Muscle of back (tissue), 13 donors: ENCODE results near the gene EGFR. TPM values are rescaled to one million over a fixed set of nuclear protein-coding genes. Genes with fewer than 3 reads are reported as not detected.

Experiments
- DNase-seq, 3 donors: peaks; one replicate each; pipeline versions ENCODE4 v3.0.0 to v3.0.0-alpha.2; 2013
- long read RNA-seq, 9 donors: transcript quantifications; one replicate each; lab custom pipeline, GENCODE V29; 2026
- polyA plus RNA-seq, 10 donors: library from polyadenylated mRNA; unstranded; fragments of 120-200 nt; gene quantifications; one replicate each; pipeline ENCODE4 v1.2.1, GENCODE V29; 2013; ENCODE audit not compliant: insufficient read length in 10 of 10

Gene EGFR
- polyA plus RNA-seq, result 10 to 100 TPM; 21.9 to 37.2 (median 25.8) TPM
- long read RNA-seq, donor 1, full-length matches to known transcripts, result 3 of 3 reads
- long read RNA-seq, donor 1, partial matches to known transcripts, result 0 of 3 reads
- long read RNA-seq, donor 1, other reads (novel, unspliced or antisense), result 0 of 3 reads
- long read RNA-seq, donor 2, full-length matches to known transcripts, result 2 of 10 reads
- long read RNA-seq, donor 2, partial matches to known transcripts, result 8 of 10 reads
- long read RNA-seq, donor 2, other reads (novel, unspliced or antisense), result 0 of 10 reads
- long read RNA-seq, donor 3, result 0 reads
- long read RNA-seq, donor 4, full-length matches to known transcripts, result 2 of 2 reads
- long read RNA-seq, donor 4, partial matches to known transcripts, result 0 of 2 reads
- long read RNA-seq, donor 4, other reads (novel, unspliced or antisense), result 0 of 2 reads
- long read RNA-seq, donor 5, full-length matches to known transcripts, result 4 of 4 reads
- long read RNA-seq, donor 5, partial matches to known transcripts, result 0 of 4 reads
- long read RNA-seq, donor 5, other reads (novel, unspliced or antisense), result 0 of 4 reads
- long read RNA-seq, donor 6, full-length matches to known transcripts, result 1 of 1 reads
- long read RNA-seq, donor 6, partial matches to known transcripts, result 0 of 1 reads
- long read RNA-seq, donor 6, other reads (novel, unspliced or antisense), result 0 of 1 reads
- long read RNA-seq, donor 7, full-length matches to known transcripts, result 1 of 1 reads
- long read RNA-seq, donor 7, partial matches to known transcripts, result 0 of 1 reads
- long read RNA-seq, donor 7, other reads (novel, unspliced or antisense), result 0 of 1 reads
- long read RNA-seq, donor 8, partial matches to known transcripts, result 0 of 1 reads
- long read RNA-seq, donor 8, other reads (novel, unspliced or antisense), result 0 of 1 reads
- long read RNA-seq, donor 9, full-length matches to known transcripts, result 1 of 1 reads
- long read RNA-seq, donor 9, partial matches to known transcripts, result 0 of 1 reads
- long read RNA-seq, donor 9, other reads (novel, unspliced or antisense), result 0 of 1 reads

DNA sequence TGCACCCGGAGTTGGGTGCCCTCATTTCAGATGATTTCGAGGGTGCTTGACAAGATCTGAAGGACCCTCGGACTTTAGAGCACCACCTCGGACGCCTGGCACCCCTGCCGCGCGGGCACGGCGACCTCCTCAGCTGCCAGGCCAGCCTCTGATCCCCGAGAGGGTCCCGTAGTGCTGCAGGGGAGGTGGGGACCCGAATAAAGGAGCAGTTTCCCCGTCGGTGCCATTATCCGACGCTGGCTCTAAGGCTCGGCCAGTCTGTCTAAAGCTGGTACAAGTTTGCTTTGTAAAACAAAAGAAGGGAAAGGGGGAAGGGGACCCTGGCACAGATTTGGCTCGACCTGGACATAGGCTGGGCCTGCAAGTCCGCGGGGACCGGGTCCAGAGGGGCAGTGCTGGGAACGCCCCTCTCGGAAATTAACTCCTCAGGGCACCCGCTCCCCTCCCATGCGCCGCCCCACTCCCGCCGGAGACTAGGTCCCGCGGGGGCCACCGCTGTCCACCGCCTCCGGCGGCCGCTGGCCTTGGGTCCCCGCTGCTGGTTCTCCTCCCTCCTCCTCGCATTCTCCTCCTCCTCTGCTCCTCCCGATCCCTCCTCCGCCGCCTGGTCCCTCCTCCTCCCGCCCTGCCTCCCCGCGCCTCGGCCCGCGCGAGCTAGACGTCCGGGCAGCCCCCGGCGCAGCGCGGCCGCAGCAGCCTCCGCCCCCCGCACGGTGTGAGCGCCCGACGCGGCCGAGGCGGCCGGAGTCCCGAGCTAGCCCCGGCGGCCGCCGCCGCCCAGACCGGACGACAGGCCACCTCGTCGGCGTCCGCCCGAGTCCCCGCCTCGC lies at the start of gene EGFR:
TSS of gene EGFR (plus strand) at position 657 of the 830 bp plus-strand sequence. CDS start 261 bp downstream, outside the sequence.
- DNase-seq, result peak; percentile 71 to 94 (median 87)

GRCh38 chr7:54969208-54969967 lies 49.4 kb upstream of the EGFR start:
- no peak for DNase-seq

GRCh38 chr7:54972733-54973294 lies 46.0 kb upstream of the EGFR start:
- no peak for DNase-seq

DNA sequence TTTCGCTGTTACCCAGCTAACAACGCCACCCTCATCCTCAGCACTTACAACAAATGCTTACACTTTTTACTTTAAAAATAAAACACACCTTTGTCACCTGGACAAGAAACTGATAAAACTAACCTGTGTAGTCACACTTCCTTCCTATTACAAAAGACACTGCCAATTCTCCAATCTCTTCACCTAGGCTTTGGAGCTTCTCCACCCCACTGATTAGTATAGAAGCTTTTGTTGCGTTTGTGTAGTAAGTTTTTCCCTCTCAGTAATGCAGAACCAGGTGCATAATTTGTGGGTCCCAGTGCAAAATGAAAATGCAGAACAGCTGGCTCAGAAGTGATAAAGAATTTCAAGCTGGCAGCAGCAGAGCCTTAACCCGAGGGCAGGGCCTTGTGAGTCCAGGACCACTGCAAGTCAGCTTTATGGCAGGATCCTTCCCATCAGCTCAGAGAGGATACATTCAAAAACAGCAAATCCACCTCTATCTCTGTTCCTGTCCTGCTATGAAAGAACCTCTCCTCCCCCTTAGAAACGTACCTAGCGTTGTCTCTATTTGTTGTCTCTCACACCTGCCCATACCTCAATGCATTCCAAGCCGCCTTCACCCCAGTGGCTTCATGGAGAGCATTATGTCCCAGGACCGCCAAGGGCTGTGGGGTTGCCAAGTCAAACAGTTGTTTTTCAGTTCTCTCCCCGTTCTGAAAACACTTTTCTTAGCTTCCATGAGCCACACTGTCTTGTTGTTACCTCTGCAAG lies 40.3 kb upstream of the EGFR start:
- DNase-seq, result no peak

GRCh38 chr7:54980521-54980920 lies 38.3 kb upstream of the EGFR start:
- DNase-seq, result no peak

GRCh38 chr7:54981913-54982312 lies 36.9 kb upstream of the EGFR start:
- DNase-seq, result no peak

DNA sequence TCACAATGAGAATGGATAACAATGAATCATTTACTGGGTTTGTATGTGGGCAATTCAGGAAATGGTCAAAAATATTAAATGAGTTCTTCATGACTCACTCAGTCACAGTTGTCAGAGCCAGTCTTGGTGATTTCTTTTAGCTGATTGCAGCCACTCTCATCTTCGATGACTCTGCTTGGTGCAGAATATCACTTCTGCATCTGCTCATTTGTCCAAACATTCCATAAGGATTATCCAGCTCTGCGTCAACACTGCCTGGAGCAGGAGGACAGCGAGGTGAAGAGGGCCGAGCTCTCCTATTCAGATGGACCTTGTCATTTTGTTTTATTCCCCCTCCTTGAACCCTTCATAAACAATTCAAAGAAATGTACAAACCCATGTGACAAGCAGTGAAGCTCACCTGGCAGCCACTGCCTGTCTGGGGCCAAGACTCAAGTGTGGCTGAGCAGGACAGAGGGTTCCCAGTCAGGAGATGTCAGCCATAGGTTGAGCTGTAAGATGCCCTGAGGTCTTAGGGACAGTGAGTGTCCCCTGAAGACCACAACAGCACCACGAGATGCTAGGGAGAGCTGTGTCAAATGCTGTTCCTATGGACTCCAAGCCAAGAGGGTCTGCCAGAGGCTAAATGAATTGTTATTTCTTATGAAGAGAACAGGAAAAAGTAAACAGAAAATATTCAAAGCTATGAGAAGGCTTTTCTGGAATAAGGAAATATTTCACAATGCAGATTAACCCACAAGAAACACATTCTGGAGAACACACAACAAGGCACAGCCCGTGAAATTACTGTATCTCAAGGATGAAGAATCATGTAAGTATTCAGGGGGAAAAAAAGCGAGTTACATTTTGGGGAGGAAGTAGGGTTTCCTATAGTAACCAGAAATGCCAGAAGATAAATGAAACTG lies 33.1 kb upstream of the EGFR start:
- DNase-seq, result peak in 1 of 3 donors; percentile 72

DNA sequence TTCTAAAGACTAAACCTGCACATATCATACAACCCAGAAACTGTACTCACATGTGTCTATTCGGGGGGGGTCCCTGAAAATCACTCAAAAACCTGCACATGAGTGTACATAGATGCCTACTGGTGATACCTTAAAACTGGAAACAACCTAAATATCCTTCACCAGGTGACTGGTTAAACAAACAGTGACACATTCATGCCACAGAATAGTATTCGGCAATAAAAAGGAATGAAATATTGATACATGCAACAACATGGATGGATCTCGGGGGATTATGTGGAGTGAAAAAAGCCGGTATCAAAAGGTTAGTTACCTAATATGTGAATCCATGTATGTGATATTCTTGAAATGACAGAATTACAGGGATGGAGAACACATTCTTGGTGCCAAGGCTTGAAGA lies 32.1 kb upstream of the EGFR start:
- no peak for DNase-seq

DNA sequence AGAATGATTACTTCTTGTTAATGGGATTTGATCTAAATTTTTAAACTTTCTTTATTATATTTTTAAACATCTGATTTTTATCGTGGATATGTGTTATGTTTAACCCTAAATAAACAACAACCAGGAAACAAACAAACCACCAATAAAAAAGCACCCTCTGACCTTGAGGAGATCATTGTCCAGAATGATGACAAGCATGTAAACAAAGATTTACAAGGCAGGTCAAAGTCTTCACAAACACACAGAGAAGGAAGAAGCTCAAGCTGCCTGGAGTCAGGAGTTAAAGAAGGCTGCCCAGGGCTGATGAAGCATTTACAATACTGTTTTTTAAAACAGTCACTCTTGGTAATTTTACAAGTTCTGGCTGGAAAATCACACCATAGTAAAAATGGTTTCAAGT lies 31.0 kb upstream of the EGFR start:
- DNase-seq, result no peak

GRCh38 chr7:54988516-54988915 lies 30.3 kb upstream of the EGFR start:
- no peak for DNase-seq

GRCh38 chr7:54989453-54990225 lies 29.2 kb upstream of the EGFR start:
- no peak for DNase-seq

GRCh38 chr7:54991341-54991740 lies 27.5 kb upstream of the EGFR start:
- no peak for DNase-seq

GRCh38 chr7:54992871-54993475 lies 25.8 kb upstream of the EGFR start:
- no peak for DNase-seq

DNA sequence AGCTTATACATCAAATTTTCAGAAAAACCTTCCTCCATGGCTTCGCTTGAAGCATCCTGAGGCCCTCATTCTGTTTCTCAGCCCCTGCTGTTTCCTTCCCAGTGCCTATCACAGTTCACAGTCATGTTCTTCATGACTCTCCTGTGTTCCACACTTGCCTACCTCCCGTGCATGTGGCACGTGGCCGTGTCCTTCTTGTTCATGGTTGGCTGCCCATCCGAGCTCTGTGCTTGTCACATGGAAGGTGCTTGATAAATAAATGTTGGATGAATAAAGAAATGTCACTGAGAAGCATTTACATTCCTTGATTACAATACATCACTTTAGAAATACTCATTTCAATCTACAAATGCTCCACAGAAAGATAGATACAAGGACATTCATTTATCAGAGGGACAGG lies 23.7 kb upstream of the EGFR start:
- no peak for DNase-seq

DNA sequence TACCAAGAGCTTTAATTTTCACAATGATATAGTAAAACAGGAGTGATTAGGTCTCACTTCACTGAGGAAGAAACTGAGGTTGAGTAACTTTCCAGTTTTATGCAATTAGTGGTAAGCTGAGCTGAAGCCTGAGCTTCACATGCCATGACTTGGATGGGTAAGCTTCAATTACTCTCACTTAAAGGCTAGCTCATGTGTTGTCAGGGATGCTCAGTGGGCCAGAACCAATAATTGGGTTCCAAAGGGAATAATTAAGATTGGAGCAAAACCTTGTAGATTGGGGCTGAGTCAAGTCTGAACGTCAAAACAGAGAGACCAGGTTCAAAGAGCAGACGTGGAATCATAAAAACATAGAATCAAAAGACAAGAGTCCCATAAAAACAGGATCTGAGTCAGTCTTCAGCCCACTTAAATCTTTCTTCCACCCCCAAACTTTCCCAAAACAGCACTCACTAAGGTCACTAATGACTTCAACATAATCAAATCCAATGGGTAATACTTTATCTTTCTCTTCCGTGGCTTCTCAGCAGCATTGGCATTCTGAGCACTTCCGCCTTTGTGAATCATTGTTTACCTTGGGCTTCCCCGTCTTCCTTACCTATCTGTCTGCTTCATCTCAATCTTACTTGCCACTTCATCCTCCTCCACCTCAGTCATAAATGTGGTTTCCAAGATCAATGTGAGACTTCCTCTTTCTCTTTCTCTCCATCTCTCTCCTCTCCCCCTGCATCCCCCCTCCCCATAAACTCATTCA lies 23.0 kb upstream of the EGFR start:
- no peak for DNase-seq

DNA sequence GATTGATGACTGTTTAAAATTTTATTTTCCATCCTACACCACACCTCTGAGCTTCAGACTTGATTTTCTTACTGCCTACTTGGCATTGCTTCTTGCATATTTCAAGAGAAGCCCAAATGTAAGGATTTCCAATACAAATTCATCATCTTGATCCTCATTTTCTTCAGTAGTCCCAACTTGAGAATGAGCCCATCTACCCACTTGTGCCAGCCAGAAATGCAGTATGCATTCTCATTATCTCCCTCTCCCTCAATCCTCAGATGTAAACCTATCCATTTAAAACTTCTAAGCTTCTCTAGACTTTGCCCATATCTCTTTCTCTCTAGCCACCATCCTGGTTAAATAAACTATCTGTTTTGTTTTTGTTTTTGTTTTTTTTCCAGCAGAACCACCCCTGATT lies 22.4 kb upstream of the EGFR start:
- no peak for DNase-seq

DNA sequence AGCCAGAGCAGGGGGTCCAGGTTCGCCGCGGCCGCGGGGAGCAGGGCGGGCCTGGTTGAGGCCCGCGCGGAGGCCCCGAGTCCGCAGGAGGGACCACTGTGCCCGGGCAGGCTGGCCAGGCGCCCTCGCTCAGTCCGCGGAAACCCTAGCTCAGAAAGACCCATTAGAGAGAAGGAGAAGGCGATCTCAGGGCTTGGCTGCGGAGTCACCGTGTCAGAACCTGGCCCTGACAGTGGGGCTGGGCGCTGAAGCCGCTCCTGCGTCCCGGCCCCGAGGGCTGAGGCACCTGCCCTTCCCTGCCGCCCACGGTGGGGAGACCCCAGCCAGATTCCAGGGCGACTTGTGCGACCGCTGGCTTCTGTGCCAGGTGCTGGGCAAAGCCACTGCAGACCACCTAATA lies 14.2 kb upstream of the EGFR start:
- DNase-seq, result no peak
